WTC11 (cell line): ENCODE results near the gene MCRIP2. TPM values are rescaled to one million over a fixed set of nuclear protein-coding genes. Genes with fewer than 3 reads are reported as not detected.

ENCODE experiments used
- CREM ChIP-seq: sonication (generic); formaldehyde crosslinking; IDR thresholded peaks from 2 replicates; pipeline ENCODE4 v1.8.1; 2022; ENCODE audit warnings: mild to moderate bottlenecking, missing genetic modification reagents, moderate library complexity
- FOXK1 ChIP-seq: sonication (generic); formaldehyde crosslinking; IDR thresholded peaks from 2 replicates; pipeline ENCODE4 v1.8.0; 2022; ENCODE audit warnings: mild to moderate bottlenecking, moderate library complexity, missing genetic modification reagents
- GRHL2 ChIP-seq: fragments of 250-450 bp; sonication (Bioruptor Pico); IDR thresholded peaks from 2 replicates; pipeline ENCODE4 v1.8.0; 2022; ENCODE audit warnings: mild to moderate bottlenecking, moderate library complexity; ENCODE audit not compliant: insufficient replicate concordance, severe bottlenecking
- GTF2I ChIP-seq: fragments of 250-450 bp; sonication (Bioruptor Pico); conservative IDR thresholded peaks from 2 replicates; pipeline ENCODE4 v1.4.0; 2021; ENCODE audit warnings: mild to moderate bottlenecking
- JUN ChIP-seq: sonication (generic); formaldehyde crosslinking; IDR thresholded peaks from 2 replicates; pipeline ENCODE4 v1.8.0; 2023; ENCODE audit warnings: mild to moderate bottlenecking, missing genetic modification reagents
- KAT7 ChIP-seq: sonication (generic); formaldehyde crosslinking; IDR thresholded peaks from 2 replicates; pipeline ENCODE4 v1.8.1; 2023; ENCODE audit warnings: missing genetic modification reagents, mild to moderate bottlenecking, borderline replicate concordance
- MXD4 ChIP-seq: fragments of 250-450 bp; sonication (Bioruptor Pico); IDR thresholded peaks from 2 replicates; pipeline ENCODE4 v1.8.0; 2021; ENCODE audit warnings: mild to moderate bottlenecking, moderate library complexity, borderline replicate concordance
- OVOL2 ChIP-seq: fragments of 250-450 bp; sonication (Bioruptor Pico); IDR thresholded peaks from 2 replicates; pipeline ENCODE4 v1.9.0; 2021; ENCODE audit warnings: mild to moderate bottlenecking, borderline replicate concordance
- RELA ChIP-seq: sonication (generic); formaldehyde crosslinking; IDR thresholded peaks from 2 replicates; pipeline ENCODE4 v1.8.1; 2022; ENCODE audit warnings: missing genetic modification reagents, mild to moderate bottlenecking, borderline replicate concordance
- SMAD3 ChIP-seq: sonication (generic); formaldehyde crosslinking; IDR thresholded peaks from 2 replicates; pipeline ENCODE4 v1.8.0; 2022; ENCODE audit warnings: missing genetic modification reagents, mild to moderate bottlenecking, borderline replicate concordance
- SOX15 ChIP-seq: fragments of 250-450 bp; sonication (Bioruptor Pico); IDR thresholded peaks from 2 replicates; pipeline ENCODE4 v1.9.0; 2021; ENCODE audit warnings: mild to moderate bottlenecking
- ZNF396 ChIP-seq: fragments of 250-450 bp; sonication (Bioruptor Pico); IDR thresholded peaks from 2 replicates; pipeline ENCODE4 v1.8.0; 2021; ENCODE audit warnings: mild to moderate bottlenecking, moderate library complexity, borderline replicate concordance
- total RNA-seq: library from RNA; stranded (reverse); gene quantifications from 3 replicates; pipeline ENCODE4 v1.2.3, GENCODE V29; 2021
- TF ChIP-seq, protein P1 (sequence below): sonication (generic); formaldehyde crosslinking; IDR thresholded peaks from 2 replicates; pipeline ENCODE4 v1.8.1; 2023; ENCODE audit warnings: mild to moderate bottlenecking, missing genetic modification reagents, borderline replicate concordance
- TF ChIP-seq, protein P2 (sequence below): sonication (generic); formaldehyde crosslinking; IDR thresholded peaks from 2 replicates; pipeline ENCODE4 v1.8.1; 2023; ENCODE audit warnings: mild to moderate bottlenecking, missing genetic modification reagents
- TF ChIP-seq, protein P3 (sequence below): sonication (generic); formaldehyde crosslinking; IDR thresholded peaks from 2 replicates; pipeline ENCODE4 v1.8.1; 2023; ENCODE audit warnings: mild to moderate bottlenecking, missing genetic modification reagents
- TF ChIP-seq, protein P4 (sequence below): fragments of 200-600 bp; IDR thresholded peaks from 2 replicates; pipeline ENCODE4 v1.8.0; 2022; ENCODE audit warnings: antibody characterized with exemption
- TF ChIP-seq, protein P5 (sequence below): sonication (generic); formaldehyde crosslinking; IDR thresholded peaks from 2 replicates; pipeline ENCODE4 v1.8.0; 2022; ENCODE audit warnings: missing genetic modification reagents
- TF ChIP-seq, protein P6 (sequence below): sonication (generic); formaldehyde crosslinking; IDR thresholded peaks from 2 replicates; pipeline ENCODE4 v1.8.0; 2022; ENCODE audit warnings: mild to moderate bottlenecking, missing genetic modification reagents
- TF ChIP-seq, protein P7 (sequence below): sonication (generic); formaldehyde crosslinking; conservative IDR thresholded peaks from 2 replicates; pipeline ENCODE4 v1.8.1; 2023; ENCODE audit warnings: mild to moderate bottlenecking, low read depth, missing genetic modification reagents, moderate library complexity

Gene MCRIP2
- total RNA-seq, 1 experiment from 2014 or later, result 63.3 TPM

DNA sequence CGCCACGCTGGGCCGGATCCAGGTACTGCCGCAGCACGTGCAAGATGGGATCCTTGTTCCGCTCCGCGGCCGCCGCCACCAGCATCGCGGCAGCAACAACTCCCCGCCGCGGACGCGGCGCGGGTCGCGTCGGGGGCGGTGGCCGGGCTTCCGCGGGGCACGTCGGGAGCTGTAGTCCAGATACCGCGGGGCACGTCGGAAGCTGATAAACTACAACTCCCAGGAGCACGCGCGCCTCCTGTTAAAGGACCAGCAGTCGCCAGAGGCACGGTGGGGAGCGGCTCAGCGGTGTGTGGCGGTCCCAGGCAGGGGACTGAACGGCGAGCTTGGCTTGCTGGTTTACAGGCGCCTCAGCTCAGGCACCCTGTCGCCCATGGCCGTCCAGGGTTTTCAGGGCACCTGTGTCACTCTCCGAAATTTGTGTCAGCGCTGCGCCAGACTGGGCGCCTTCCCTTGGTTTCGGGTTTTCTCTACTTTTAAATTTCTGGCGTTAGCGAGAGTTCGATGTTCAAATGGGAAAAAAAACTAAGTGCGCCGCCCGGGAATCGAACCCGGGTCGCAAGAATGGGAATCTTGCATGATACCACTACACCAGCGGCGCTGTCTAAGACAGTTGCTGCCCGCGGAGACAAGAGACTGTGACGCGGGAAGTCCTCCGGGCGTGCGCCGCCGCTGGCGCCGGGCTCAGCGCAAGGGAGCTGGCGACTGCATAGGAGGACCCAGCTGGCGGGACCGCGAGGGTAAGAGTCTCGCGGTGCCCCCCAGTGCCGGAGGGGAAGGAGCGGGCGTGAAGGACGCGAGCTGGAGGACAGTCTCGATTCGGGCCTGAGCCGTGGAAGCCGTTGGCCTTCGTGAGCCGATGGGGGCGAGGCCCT lies 5.2 kb upstream of the MCRIP2 start, which contains the start of gene METTL26 (continued):
- TF ChIP-seq, protein P1, sequence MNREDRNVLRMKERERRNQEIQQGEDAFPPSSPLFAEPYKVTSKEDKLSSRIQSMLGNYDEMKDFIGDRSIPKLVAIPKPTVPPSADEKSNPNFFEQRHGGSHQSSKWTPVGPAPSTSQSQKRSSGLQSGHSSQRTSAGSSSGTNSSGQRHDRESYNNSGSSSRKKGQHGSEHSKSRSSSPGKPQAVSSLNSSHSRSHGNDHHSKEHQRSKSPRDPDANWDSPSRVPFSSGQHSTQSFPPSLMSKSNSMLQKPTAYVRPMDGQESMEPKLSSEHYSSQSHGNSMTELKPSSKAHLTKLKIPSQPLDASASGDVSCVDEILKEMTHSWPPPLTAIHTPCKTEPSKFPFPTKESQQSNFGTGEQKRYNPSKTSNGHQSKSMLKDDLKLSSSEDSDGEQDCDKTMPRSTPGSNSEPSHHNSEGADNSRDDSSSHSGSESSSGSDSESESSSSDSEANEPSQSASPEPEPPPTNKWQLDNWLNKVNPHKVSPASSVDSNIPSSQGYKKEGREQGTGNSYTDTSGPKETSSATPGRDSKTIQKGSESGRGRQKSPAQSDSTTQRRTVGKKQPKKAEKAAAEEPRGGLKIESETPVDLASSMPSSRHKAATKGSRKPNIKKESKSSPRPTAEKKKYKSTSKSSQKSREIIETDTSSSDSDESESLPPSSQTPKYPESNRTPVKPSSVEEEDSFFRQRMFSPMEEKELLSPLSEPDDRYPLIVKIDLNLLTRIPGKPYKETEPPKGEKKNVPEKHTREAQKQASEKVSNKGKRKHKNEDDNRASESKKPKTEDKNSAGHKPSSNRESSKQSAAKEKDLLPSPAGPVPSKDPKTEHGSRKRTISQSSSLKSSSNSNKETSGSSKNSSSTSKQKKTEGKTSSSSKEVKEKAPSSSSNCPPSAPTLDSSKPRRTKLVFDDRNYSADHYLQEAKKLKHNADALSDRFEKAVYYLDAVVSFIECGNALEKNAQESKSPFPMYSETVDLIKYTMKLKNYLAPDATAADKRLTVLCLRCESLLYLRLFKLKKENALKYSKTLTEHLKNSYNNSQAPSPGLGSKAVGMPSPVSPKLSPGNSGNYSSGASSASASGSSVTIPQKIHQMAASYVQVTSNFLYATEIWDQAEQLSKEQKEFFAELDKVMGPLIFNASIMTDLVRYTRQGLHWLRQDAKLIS (CRISPR knock-in tag), result no peak; the same call in 1 of the 2 replicates
- TF ChIP-seq CREM (CRISPR knock-in tag) (peak; percentile 48; the same call in 1 of the 2 replicates), SMAD3 (CRISPR knock-in tag) (no peak), GRHL2 (CRISPR knock-in tag) (no peak), JUN (CRISPR knock-in tag) (0 out of 2 replicates have a peak, but pooled peaks have one; percentile 63), SOX15 (CRISPR knock-in tag) (no peak), ZNF396 (no peak), KAT7 (CRISPR knock-in tag) (no peak; the same call in 1 of the 2 replicates), OVOL2 (CRISPR knock-in tag) (no peak), GTF2I (CRISPR knock-in tag) (no peak), FOXK1 (CRISPR knock-in tag) (peak; percentile 93), MXD4 (no peak), RELA (CRISPR knock-in tag) (no peak)
- TF ChIP-seq, protein P2, sequence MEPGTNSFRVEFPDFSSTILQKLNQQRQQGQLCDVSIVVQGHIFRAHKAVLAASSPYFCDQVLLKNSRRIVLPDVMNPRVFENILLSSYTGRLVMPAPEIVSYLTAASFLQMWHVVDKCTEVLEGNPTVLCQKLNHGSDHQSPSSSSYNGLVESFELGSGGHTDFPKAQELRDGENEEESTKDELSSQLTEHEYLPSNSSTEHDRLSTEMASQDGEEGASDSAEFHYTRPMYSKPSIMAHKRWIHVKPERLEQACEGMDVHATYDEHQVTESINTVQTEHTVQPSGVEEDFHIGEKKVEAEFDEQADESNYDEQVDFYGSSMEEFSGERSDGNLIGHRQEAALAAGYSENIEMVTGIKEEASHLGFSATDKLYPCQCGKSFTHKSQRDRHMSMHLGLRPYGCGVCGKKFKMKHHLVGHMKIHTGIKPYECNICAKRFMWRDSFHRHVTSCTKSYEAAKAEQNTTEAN (CRISPR knock-in tag), result no peak
- TF ChIP-seq, protein P3, sequence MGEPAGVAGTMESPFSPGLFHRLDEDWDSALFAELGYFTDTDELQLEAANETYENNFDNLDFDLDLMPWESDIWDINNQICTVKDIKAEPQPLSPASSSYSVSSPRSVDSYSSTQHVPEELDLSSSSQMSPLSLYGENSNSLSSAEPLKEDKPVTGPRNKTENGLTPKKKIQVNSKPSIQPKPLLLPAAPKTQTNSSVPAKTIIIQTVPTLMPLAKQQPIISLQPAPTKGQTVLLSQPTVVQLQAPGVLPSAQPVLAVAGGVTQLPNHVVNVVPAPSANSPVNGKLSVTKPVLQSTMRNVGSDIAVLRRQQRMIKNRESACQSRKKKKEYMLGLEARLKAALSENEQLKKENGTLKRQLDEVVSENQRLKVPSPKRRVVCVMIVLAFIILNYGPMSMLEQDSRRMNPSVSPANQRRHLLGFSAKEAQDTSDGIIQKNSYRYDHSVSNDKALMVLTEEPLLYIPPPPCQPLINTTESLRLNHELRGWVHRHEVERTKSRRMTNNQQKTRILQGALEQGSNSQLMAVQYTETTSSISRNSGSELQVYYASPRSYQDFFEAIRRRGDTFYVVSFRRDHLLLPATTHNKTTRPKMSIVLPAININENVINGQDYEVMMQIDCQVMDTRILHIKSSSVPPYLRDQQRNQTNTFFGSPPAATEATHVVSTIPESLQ (CRISPR knock-in tag), result no peak
- TF ChIP-seq, protein P4, sequence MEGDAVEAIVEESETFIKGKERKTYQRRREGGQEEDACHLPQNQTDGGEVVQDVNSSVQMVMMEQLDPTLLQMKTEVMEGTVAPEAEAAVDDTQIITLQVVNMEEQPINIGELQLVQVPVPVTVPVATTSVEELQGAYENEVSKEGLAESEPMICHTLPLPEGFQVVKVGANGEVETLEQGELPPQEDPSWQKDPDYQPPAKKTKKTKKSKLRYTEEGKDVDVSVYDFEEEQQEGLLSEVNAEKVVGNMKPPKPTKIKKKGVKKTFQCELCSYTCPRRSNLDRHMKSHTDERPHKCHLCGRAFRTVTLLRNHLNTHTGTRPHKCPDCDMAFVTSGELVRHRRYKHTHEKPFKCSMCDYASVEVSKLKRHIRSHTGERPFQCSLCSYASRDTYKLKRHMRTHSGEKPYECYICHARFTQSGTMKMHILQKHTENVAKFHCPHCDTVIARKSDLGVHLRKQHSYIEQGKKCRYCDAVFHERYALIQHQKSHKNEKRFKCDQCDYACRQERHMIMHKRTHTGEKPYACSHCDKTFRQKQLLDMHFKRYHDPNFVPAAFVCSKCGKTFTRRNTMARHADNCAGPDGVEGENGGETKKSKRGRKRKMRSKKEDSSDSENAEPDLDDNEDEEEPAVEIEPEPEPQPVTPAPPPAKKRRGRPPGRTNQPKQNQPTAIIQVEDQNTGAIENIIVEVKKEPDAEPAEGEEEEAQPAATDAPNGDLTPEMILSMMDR, result no peak
- TF ChIP-seq, protein P5, sequence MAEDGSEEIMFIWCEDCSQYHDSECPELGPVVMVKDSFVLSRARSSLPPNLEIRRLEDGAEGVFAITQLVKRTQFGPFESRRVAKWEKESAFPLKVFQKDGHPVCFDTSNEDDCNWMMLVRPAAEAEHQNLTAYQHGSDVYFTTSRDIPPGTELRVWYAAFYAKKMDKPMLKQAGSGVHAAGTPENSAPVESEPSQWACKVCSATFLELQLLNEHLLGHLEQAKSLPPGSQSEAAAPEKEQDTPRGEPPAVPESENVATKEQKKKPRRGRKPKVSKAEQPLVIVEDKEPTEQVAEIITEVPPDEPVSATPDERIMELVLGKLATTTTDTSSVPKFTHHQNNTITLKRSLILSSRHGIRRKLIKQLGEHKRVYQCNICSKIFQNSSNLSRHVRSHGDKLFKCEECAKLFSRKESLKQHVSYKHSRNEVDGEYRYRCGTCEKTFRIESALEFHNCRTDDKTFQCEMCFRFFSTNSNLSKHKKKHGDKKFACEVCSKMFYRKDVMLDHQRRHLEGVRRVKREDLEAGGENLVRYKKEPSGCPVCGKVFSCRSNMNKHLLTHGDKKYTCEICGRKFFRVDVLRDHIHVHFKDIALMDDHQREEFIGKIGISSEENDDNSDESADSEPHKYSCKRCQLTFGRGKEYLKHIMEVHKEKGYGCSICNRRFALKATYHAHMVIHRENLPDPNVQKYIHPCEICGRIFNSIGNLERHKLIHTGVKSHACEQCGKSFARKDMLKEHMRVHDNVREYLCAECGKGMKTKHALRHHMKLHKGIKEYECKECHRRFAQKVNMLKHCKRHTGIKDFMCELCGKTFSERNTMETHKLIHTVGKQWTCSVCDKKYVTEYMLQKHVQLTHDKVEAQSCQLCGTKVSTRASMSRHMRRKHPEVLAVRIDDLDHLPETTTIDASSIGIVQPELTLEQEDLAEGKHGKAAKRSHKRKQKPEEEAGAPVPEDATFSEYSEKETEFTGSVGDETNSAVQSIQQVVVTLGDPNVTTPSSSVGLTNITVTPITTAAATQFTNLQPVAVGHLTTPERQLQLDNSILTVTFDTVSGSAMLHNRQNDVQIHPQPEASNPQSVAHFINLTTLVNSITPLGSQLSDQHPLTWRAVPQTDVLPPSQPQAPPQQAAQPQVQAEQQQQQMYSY (CRISPR knock-in tag), result peak; percentile 1; the same call in 1 of the 2 replicates
- TF ChIP-seq, protein P6, sequence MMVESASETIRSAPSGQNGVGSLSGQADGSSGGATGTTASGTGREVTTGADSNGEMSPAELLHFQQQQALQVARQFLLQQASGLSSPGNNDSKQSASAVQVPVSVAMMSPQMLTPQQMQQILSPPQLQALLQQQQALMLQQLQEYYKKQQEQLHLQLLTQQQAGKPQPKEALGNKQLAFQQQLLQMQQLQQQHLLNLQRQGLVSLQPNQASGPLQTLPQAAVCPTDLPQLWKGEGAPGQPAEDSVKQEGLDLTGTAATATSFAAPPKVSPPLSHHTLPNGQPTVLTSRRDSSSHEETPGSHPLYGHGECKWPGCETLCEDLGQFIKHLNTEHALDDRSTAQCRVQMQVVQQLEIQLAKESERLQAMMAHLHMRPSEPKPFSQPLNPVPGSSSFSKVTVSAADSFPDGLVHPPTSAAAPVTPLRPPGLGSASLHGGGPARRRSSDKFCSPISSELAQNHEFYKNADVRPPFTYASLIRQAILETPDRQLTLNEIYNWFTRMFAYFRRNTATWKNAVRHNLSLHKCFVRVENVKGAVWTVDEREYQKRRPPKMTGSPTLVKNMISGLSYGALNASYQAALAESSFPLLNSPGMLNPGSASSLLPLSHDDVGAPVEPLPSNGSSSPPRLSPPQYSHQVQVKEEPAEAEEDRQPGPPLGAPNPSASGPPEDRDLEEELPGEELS (CRISPR knock-in tag), result peak; percentile 49
- TF ChIP-seq, protein P7, sequence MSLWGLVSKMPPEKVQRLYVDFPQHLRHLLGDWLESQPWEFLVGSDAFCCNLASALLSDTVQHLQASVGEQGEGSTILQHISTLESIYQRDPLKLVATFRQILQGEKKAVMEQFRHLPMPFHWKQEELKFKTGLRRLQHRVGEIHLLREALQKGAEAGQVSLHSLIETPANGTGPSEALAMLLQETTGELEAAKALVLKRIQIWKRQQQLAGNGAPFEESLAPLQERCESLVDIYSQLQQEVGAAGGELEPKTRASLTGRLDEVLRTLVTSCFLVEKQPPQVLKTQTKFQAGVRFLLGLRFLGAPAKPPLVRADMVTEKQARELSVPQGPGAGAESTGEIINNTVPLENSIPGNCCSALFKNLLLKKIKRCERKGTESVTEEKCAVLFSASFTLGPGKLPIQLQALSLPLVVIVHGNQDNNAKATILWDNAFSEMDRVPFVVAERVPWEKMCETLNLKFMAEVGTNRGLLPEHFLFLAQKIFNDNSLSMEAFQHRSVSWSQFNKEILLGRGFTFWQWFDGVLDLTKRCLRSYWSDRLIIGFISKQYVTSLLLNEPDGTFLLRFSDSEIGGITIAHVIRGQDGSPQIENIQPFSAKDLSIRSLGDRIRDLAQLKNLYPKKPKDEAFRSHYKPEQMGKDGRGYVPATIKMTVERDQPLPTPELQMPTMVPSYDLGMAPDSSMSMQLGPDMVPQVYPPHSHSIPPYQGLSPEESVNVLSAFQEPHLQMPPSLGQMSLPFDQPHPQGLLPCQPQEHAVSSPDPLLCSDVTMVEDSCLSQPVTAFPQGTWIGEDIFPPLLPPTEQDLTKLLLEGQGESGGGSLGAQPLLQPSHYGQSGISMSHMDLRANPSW (CRISPR knock-in tag), result no peak
- TF ChIP-seq, all 79 proteins: peak for 20
